Sigmoid colon (tissue), 7 donors: ENCODE measurements around the gene GPR68. TPM values are rescaled to one million over a fixed set of nuclear protein-coding genes. Genes with fewer than 3 reads are reported as not detected.

Experiments
- DNase-seq: peaks from one replicate; pipeline ENCODE4 v3.0.0-alpha.2; 2019
- H3K27ac ChIP-seq, 4 donors: fragments of 200-600 bp; sonication (generic); one replicate each; pipeline ENCODE4 v1.5.1; 2016 to 2019; ENCODE audit warnings: mild to moderate bottlenecking in 1 of 4
- H3K27me3 ChIP-seq, 3 donors: fragments of 200-600 bp; sonication (generic); one replicate each; pipeline ENCODE4 v1.5.1; 2019; ENCODE audit warnings: mild to moderate bottlenecking in 1 of 3
- H3K36me3 ChIP-seq, 4 donors: fragments of 200-600 bp; sonication (generic); one replicate each; pipeline ENCODE4 v1.5.1; 2016 to 2019
- H3K4me1 ChIP-seq, 4 donors: fragments of 200-600 bp; sonication (generic); one replicate each; pipeline ENCODE4 v1.5.1; 2017 to 2019
- H3K4me3 ChIP-seq, 4 donors: fragments of 200-600 bp; sonication (generic); one replicate each; pipeline ENCODE4 v1.5.1; 2017 to 2019; ENCODE audit warnings: mild to moderate bottlenecking in 2 of 4, moderate library complexity in 1 of 4
- H3K9me3 ChIP-seq, 4 donors: fragments of 200-600 bp in 3 of 4; sonication (generic) in 3 of 4; one replicate each; pipeline versions ENCODE4 v1.5.1 to v1.6.1; 2013 to 2019
- EP300 ChIP-seq, 4 donors: sonication (generic); formaldehyde crosslinking; IDR thresholded peaks; one replicate each; pipeline ENCODE4 v1.6.1; 2017; ENCODE audit warnings: antibody characterized with exemption in 4 of 4
- POLR2A ChIP-seq, 2 donors: fragments of 450-650 bp; IDR thresholded peaks; one replicate each; pipeline ENCODE4 v1.6.1; 2016; ENCODE audit warnings: antibody characterized with exemption in 2 of 2, mild to moderate bottlenecking in 2 of 2, moderate library complexity in 2 of 2
- POLR2AphosphoS5 ChIP-seq, 4 donors: sonication (generic); formaldehyde crosslinking; IDR thresholded peaks; one replicate each; pipeline ENCODE4 v1.6.1; 2017; ENCODE audit warnings: antibody characterized with exemption in 4 of 4
- WGBS, 2 donors: extraction: QIAGEN DNeasy Blood & Tissue Kit; methylation state at CpG; one replicate each; pipeline ENCODE4 v1.1.7; 2013; 5-methylcytosine and 5-hydroxymethylcytosine counted together
- intact Hi-C: fragments of 100-400 bp; cut with DNase I; formaldehyde crosslinking; loops from one replicate; pipeline ENCODE4 v1.15.1; 2023
- polyA plus RNA-seq, 3 donors: library from polyadenylated mRNA; stranded (reverse); fragments of 200-250 nt; gene quantifications; one replicate each; pipeline ENCODE4 v1.2.3, GENCODE V29; 2013
- total RNA-seq, 4 donors: library from RNA; depleted of rRNA; stranded (reverse); fragments of >200 nt; gene quantifications; one replicate each; pipeline ENCODE4 v1.1.0, GENCODE V29; 2016
- TF ChIP-seq, protein P1 (sequence below), 4 experiments: fragments of 450-650 bp in 3 of 4; fragments of 200-600 bp in 1 of 4; IDR thresholded peaks; one replicate each; pipeline ENCODE4 v1.5.1; 2016 to 2019; ENCODE audit warnings: antibody characterized with exemption in 4 of 4, mild to moderate bottlenecking in 3 of 4, moderate library complexity in 2 of 4
- donor health status: healthy with polysubstance abuse.
- donor health status: Bipolar disorder and iron deficiency.
- donor health status: healthy.

The GPR68 gene
- total and polyA plus RNA-seq, 7 donors, result 0.46 to 1.7 (median 1.2) TPM; not detected in 1

DNA sequence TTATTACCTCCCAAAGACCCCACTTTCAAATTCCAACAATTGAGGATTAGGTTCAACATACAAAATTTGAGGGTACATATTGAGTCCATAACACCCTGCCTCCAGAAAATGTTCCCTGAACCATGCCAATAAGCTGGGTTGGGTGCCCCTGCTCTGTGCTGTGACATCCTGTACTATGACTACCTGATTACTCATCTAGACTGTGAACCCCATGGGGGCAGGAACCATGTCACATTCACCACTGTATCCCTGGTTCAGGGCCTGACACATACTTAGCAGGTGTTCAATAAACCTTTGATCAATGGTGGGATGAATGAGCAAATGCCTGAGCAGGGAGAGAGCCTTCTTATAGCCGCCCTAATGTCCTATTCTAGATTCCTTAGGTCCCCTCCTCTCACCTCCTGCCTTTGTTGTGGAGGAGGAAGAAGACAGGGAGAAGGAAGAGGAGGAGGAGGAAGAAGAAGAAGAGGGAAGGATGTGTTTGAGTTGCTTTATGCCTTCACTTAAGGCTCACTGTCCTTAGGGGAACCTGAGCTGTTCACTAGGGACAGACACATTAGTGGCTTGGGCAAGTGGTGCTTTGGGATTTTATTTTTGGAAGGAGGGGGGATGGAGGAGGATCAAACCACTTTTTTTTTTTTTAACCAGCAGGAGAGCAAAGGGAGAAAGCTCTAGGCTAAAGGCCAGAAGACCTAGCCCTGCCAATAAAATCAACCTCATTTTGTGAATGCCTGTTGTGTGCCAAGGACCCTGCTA is 21.3 kb downstream of the GPR68 start:
- no peaks in the 10 kb centered on the region for H3K9me3 ChIP-seq
- TF ChIP-seq, protein P1, sequence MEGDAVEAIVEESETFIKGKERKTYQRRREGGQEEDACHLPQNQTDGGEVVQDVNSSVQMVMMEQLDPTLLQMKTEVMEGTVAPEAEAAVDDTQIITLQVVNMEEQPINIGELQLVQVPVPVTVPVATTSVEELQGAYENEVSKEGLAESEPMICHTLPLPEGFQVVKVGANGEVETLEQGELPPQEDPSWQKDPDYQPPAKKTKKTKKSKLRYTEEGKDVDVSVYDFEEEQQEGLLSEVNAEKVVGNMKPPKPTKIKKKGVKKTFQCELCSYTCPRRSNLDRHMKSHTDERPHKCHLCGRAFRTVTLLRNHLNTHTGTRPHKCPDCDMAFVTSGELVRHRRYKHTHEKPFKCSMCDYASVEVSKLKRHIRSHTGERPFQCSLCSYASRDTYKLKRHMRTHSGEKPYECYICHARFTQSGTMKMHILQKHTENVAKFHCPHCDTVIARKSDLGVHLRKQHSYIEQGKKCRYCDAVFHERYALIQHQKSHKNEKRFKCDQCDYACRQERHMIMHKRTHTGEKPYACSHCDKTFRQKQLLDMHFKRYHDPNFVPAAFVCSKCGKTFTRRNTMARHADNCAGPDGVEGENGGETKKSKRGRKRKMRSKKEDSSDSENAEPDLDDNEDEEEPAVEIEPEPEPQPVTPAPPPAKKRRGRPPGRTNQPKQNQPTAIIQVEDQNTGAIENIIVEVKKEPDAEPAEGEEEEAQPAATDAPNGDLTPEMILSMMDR (IDR thresholded peaks at IDR 0.05), result no peak
- no peak for TF ChIP-seq EP300 (IDR thresholded peaks at IDR 0.05)
- TF ChIP-seq POLR2A (IDR thresholded peaks at IDR 0.05), result no peak
- 87 to 97% methylated on average over 1 of the region's 1 CpG for WGBS, 2 donors
- H3K27me3 ChIP-seq, result no peaks in the 10 kb centered on the region
- H3K36me3 ChIP-seq, result peaks cover 0 to 58% (median 5%) of the 10 kb centered on the region in 4 donors
- H3K27ac ChIP-seq, result no peak overlapping the region
- intact Hi-C loops, result no loop called here
- no peak overlapping the region for H3K4me3 ChIP-seq
- no peaks in the 10 kb centered on the region for H3K4me1 ChIP-seq
- DNase-seq, result no peak

DNA sequence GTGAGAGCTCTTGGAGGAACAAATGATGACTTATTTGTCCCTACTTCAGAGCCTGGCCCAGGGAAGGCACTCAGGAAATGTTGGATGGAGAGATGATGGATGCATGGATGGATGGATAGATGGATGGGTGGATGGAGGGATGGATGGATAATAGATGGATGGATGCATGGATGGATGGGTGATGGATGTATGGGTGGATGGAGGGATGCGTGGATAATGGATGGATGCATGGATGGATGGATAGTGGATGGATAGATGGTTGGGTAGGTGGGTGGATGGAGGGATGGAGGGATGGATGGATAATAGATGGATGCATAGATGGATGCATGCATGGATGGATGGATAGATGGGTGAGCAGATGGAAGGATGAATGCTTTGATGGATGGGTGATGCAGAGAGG is 23.2 kb downstream of the GPR68 start:
- TF ChIP-seq EP300 (IDR thresholded peaks at IDR 0.05), result no peak
- H3K36me3 ChIP-seq, result peaks cover 4 to 56% (median 10%) of the 10 kb centered on the region in 4 donors
- no peak overlapping the region for H3K4me3 ChIP-seq
- DNase-seq, result no peak
- no peaks in the 10 kb centered on the region for H3K9me3 ChIP-seq
- intact Hi-C loops, result no loop called here
- H3K4me1 ChIP-seq, result no peaks in the 10 kb centered on the region
- 95 to 99% methylated on average over 1 of the region's 1 CpG for WGBS, 2 donors
- no peaks in the 10 kb centered on the region for H3K27me3 ChIP-seq
- H3K27ac ChIP-seq, result no peak overlapping the region

DNA sequence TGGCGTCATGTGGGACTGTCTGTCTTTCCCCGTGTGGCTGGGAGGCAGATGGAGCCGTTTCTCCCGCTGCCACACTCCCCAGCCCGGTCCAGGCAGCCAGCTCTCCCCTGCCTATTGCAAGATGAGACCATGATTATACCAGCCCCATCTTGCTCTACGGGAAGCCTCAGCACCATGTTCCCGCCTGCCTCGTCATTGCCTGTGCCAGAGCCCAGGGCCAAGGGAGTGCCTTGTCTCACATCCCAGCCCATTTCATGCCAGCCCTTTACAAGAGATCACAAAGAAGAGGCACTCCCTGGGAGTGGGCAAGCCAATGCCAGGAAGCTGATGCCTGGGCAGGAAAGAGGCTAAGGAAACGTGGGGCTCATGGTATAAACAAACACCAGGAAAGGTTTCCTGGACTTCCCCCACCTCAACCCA is 23.9 kb downstream of the GPR68 start:
- H3K36me3 ChIP-seq, result peaks cover 8 to 60% (median 16%) of the 10 kb centered on the region in 4 donors
- WGBS, 2 donors, result 94 to 96% methylated on average over 9 of the region's 9 CpGs
- peak overlapping the region in 1 of 4 donors; percentile 21 for H3K27ac ChIP-seq
- H3K4me1 ChIP-seq, result no peaks in the 10 kb centered on the region
- intact Hi-C loops, result no loop called here
- H3K9me3 ChIP-seq, result no peaks in the 10 kb centered on the region
- H3K27me3 ChIP-seq, result no peaks in the 10 kb centered on the region
- TF ChIP-seq POLR2AphosphoS5 (IDR thresholded peaks at IDR 0.05), result no peak
- TF ChIP-seq EP300 (IDR thresholded peaks at IDR 0.05), result no peak
- TF ChIP-seq, protein P1 (IDR thresholded peaks at IDR 0.05), result no peak
- TF ChIP-seq POLR2A (IDR thresholded peaks at IDR 0.05), result no peak
- DNase-seq, result no peak
- H3K4me3 ChIP-seq, result no peak overlapping the region

DNA sequence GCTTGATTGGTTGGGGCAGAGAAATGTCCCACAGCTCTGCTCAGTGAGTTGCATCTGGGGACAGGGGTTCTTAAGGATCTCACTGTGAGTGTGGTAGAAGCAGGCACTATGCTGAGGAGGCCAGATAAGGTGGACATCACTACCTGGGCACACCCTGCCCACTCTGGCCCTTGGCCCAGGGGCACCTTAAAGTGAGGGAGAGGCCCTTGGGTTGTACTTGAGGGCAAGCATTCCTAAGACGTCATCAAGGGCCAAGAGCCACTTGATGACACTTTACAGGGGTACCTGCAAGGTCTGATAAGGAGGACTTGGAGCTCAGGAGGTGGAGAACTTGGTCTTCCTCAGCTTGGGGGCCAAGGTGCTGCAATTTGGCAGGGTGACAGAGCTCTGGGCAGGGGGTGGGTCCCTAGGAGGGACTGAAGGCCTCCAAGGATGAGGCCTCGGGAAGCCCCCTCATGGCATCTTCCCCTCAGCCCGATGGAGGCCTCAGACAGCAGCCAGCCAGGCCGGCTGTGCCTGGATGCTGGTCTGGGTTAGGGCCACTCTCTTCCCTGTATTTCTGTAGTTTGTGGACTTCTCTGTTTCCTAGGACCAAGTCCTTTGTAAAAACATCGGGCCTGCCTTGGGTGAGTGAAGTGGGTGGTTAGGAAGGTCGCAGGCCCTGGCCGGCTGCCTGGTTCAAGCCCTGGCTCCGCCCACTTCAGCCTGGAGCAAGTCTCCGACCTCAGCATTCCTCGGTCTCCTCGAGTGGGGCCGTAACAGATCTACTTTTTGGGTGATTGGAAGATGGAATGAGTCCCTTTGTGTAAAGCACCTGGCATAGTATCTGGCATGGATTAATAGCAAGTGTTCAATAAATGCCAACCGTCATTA is 24.8 kb downstream of the GPR68 start:
- Histone ChIP-seq H3K4me1 (no peaks in the 10 kb centered on the region), H3K27me3 (no peaks in the 10 kb centered on the region), H3K4me3 (no peak overlapping the region), H3K9me3 (no peaks in the 10 kb centered on the region), H3K27ac (peak overlapping the region in 1 of 4 donors; percentile 21), H3K36me3 (peaks cover 14 to 60% (median 20%) of the 10 kb centered on the region in 4 donors)
- TF ChIP-seq, protein P1 (IDR thresholded peaks at IDR 0.05), result no peak
- TF ChIP-seq POLR2AphosphoS5 (IDR thresholded peaks at IDR 0.05) (no peak), POLR2A (IDR thresholded peaks at IDR 0.05) (no peak), EP300 (IDR thresholded peaks at IDR 0.05) (no peak)
- no peak for DNase-seq
- intact Hi-C loops, result no loop called here
- 87 to 88% methylated on average over 13 of the region's 13 CpGs for WGBS, 2 donors

DNA sequence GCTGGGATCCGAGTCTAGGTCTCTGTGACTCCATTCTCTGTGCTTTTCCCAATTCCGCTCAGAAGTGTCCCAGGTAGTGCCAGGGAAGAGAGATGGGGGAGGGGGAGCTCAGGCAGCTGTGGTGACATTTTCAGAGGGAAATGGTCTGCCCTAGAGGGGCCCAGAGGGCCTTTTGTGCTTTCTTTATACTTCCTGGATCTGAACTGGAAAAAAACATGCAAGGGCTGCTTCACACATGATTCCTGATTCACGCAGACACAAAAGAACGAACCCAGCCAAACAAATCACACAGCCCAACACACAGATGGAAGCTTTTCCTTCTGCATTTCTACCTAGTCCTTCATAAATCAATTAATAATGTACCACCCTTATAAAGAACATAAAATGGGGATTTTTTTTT is 26.5 kb downstream of the GPR68 start:
- TF ChIP-seq POLR2AphosphoS5 (IDR thresholded peaks at IDR 0.05) (no peak), EP300 (IDR thresholded peaks at IDR 0.05) (no peak), POLR2A (IDR thresholded peaks at IDR 0.05) (no peak)
- TF ChIP-seq, protein P1 (IDR thresholded peaks at IDR 0.05), result no peak
- DNase-seq, result no peak
- WGBS, 2 donors, result 94 to 96% methylated on average over 4 of the region's 4 CpGs
- Histone ChIP-seq H3K9me3 (no peaks in the 10 kb centered on the region), H3K27me3 (no peaks in the 10 kb centered on the region), H3K4me3 (no peak overlapping the region), H3K27ac (peak overlapping the region in 1 of 4 donors; percentile 52), H3K4me1 (no peaks in the 10 kb centered on the region), H3K36me3 (peaks cover 14 to 70% (median 21%) of the 10 kb centered on the region in 4 donors)
- intact Hi-C loops, result no loop called here
